Measurements from ENCODE around the gene ZSCAN26.

DNA sequence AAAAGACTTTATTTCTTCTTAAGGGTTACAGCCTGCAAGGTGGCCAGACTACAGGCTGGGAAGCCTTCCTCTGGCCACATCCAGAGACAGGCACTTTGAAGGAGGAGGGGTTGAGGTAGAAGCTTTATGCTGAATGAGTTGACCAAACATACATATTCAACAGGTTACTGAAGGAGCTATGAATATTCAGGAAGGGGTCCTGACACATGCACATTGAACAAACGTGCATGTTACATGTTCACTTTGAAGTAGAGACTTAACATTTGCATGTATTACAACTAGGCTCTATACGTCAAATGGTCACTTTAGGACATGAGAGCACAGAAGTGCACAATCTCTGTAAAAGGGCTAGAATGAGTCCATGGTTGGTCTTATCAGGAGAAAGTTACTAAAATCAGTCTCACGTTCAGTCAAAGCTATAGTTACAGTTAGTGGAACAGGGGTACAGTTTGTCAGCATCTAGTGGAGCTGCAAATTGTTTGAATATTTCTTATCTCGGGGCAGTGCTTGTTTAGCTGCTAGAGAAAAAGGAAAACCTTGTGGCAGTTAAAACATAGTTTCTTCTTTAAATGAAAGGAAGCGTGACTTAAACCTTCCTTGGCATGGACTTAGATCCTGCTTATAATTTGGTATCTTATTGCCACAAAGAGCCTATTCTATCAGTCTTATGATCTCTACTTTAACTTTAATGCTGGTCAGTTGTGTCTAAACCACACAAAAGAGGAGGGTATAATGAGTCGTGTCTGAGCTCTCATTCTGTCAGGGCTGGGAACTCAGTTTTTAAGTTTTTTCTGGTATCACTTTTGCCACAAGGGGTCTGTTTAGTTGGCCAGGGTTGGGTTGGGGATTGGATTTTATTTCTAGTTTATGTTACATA, 46.4 kb upstream of the ZSCAN26 start:
- TF ChIP-seq, protein P1, sequence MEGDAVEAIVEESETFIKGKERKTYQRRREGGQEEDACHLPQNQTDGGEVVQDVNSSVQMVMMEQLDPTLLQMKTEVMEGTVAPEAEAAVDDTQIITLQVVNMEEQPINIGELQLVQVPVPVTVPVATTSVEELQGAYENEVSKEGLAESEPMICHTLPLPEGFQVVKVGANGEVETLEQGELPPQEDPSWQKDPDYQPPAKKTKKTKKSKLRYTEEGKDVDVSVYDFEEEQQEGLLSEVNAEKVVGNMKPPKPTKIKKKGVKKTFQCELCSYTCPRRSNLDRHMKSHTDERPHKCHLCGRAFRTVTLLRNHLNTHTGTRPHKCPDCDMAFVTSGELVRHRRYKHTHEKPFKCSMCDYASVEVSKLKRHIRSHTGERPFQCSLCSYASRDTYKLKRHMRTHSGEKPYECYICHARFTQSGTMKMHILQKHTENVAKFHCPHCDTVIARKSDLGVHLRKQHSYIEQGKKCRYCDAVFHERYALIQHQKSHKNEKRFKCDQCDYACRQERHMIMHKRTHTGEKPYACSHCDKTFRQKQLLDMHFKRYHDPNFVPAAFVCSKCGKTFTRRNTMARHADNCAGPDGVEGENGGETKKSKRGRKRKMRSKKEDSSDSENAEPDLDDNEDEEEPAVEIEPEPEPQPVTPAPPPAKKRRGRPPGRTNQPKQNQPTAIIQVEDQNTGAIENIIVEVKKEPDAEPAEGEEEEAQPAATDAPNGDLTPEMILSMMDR (IDR thresholded peaks at IDR 0.05; ENCODE audit: poor library complexity, severe bottlenecking), result no peak
- TF ChIP-seq MXI1 (conservative IDR thresholded peaks at IDR 0.05; ENCODE audit: poor library complexity, severe bottlenecking), result no peak
- no peak for TF ChIP-seq EP300 (conservative IDR thresholded peaks at IDR 0.05; ENCODE audit: poor library complexity, severe bottlenecking)
- no peak for TF ChIP-seq EZH2 (IDR thresholded peaks at IDR 0.05; ENCODE audit: borderline replicate concordance, insufficient read depth, low read length, poor library complexity, severe bottlenecking)
- TF ChIP-seq POLR2AphosphoS5 (IDR thresholded peaks at IDR 0.05), result no peak
- no peak for TF ChIP-seq SMC3 (conservative IDR thresholded peaks at IDR 0.05; ENCODE audit: poor library complexity)
- TF ChIP-seq, protein P2, sequence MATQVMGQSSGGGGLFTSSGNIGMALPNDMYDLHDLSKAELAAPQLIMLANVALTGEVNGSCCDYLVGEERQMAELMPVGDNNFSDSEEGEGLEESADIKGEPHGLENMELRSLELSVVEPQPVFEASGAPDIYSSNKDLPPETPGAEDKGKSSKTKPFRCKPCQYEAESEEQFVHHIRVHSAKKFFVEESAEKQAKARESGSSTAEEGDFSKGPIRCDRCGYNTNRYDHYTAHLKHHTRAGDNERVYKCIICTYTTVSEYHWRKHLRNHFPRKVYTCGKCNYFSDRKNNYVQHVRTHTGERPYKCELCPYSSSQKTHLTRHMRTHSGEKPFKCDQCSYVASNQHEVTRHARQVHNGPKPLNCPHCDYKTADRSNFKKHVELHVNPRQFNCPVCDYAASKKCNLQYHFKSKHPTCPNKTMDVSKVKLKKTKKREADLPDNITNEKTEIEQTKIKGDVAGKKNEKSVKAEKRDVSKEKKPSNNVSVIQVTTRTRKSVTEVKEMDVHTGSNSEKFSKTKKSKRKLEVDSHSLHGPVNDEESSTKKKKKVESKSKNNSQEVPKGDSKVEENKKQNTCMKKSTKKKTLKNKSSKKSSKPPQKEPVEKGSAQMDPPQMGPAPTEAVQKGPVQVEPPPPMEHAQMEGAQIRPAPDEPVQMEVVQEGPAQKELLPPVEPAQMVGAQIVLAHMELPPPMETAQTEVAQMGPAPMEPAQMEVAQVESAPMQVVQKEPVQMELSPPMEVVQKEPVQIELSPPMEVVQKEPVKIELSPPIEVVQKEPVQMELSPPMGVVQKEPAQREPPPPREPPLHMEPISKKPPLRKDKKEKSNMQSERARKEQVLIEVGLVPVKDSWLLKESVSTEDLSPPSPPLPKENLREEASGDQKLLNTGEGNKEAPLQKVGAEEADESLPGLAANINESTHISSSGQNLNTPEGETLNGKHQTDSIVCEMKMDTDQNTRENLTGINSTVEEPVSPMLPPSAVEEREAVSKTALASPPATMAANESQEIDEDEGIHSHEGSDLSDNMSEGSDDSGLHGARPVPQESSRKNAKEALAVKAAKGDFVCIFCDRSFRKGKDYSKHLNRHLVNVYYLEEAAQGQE (IDR thresholded peaks at IDR 0.05; ENCODE audit: borderline replicate concordance), result no peak
